Loucy (cell line): ENCODE data around the gene HAP1.
A peak's percentile ranks its signal among the peaks of the same experiment; 100 is the strongest.

Experiments
- H2AFZ ChIP-seq: fragments of 200-600 bp; sonication (generic); 2 replicates; pipeline ENCODE4 v1.6.0; 2016; ENCODE audit warnings: antibody characterized with exemption, mild to moderate bottlenecking, low read length, moderate library complexity
- H3F3A ChIP-seq: fragments of 200-600 bp; 2 replicates; pipeline ENCODE4 v1.6.0; 2016; ENCODE audit warnings: antibody characterized with exemption, low read depth, mild to moderate bottlenecking
- H3K27me3 ChIP-seq: fragments of 200-600 bp; sonication (generic); 2 replicates; pipeline ENCODE4 v1.6.1; 2014; ENCODE audit warnings: low read length, mild to moderate bottlenecking; ENCODE audit not compliant: insufficient read depth, poor library complexity, severe bottlenecking
- H3K36me3 ChIP-seq: fragments of 200-600 bp; sonication (generic); 2 replicates; pipeline ENCODE4 v1.6.1; 2016; ENCODE audit warnings: low read length; ENCODE audit not compliant: insufficient read depth
- H3K4me1 ChIP-seq: fragments of 200-600 bp; sonication (generic); 2 replicates; pipeline ENCODE4 v1.5.1; 2014; ENCODE audit warnings: low read length, mild to moderate bottlenecking; ENCODE audit not compliant: insufficient read depth, poor library complexity, severe bottlenecking
- H3K4me2 ChIP-seq: fragments of 200-600 bp; sonication (generic); 2 replicates; pipeline ENCODE4 v1.6.0; 2014; ENCODE audit warnings: antibody characterized with exemption, low read length, low read depth, mild to moderate bottlenecking; ENCODE audit not compliant: poor library complexity, severe bottlenecking
- H3K4me3 ChIP-seq: fragments of 200-600 bp; sonication (generic); 2 replicates; pipeline ENCODE4 v1.5.1; 2014; ENCODE audit warnings: low read length, mild to moderate bottlenecking, mixed read lengths; ENCODE audit not compliant: poor library complexity, severe bottlenecking
- H3K79me2 ChIP-seq: fragments of 200-600 bp; sonication (generic); 2 replicates; pipeline ENCODE4 v1.6.1; 2014; ENCODE audit warnings: low read length; ENCODE audit not compliant: insufficient read depth
- H3K9ac ChIP-seq: fragments of 200-600 bp; sonication (generic); 2 replicates; pipeline ENCODE4 v1.6.0; 2014; ENCODE audit warnings: mild to moderate bottlenecking, low read depth, low read length, moderate library complexity; ENCODE audit not compliant: poor library complexity, severe bottlenecking
- H3K9me2 ChIP-seq: fragments of 200-600 bp; sonication (generic); replicated peaks from 2 replicates; pipeline ENCODE4 v1.6.1; 2016; ENCODE audit warnings: low read depth, low read length, mixed read lengths
- H3K9me3 ChIP-seq: fragments of 200-600 bp; sonication (generic); 2 replicates; pipeline ENCODE4 v1.6.1; 2014; ENCODE audit warnings: mild to moderate bottlenecking, antibody characterized with exemption, low read length, low read depth; ENCODE audit not compliant: insufficient read depth
- H4K20me1 ChIP-seq: fragments of 200-600 bp; sonication (generic); 2 replicates; pipeline ENCODE4 v1.6.0; 2014; ENCODE audit warnings: antibody characterized with exemption, low read length, mild to moderate bottlenecking; ENCODE audit not compliant: insufficient read depth, poor library complexity, severe bottlenecking
- EZH2phosphoT487 ChIP-seq: fragments of 200-600 bp; IDR thresholded peaks from 2 replicates; pipeline ENCODE4 v1.6.1; 2018; ENCODE audit warnings: antibody characterized with exemption, mild to moderate bottlenecking, moderate library complexity, borderline replicate concordance
- TF ChIP-seq, protein P1 (sequence below): fragments of 200-600 bp; sonication (generic); conservative IDR thresholded peaks from 2 replicates; pipeline ENCODE4 v1.5.1; 2014; ENCODE audit warnings: mild to moderate bottlenecking, antibody characterized with exemption, low read length

Gene HAP1

GRCh38 chr17:41775394-41776226 is 41.2 kb upstream of the HAP1 start:
- no peaks in the 10 kb centered on the region for H3K9me3 ChIP-seq

DNA sequence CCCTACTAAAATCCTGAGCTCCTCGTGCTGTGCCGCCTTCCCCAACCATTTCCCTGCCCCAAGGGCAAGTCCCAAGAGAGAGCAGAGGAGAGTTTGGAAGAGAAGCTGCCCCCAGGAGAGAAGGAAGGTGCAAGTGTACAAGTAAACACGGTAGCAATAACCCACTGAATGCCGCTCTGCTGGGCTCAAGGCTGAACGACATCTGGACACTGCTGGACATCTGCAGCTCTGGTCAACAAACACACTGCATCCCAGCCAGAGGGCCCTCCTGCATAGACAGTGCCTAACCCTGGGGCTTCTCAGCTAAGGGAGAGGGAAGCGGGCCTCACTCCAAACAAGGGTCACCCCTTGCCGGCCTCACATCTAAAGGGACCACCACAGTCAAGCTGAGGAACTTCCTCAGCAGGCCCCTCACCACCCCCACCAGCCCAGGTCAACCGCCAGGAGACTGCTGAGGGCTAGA is 39.3 kb upstream of the HAP1 start:
- H3K9me2 ChIP-seq = no peaks in the 10 kb centered on the region
- peak overlapping the region; percentile 40 for H3K4me2 ChIP-seq
- H3K9ac ChIP-seq = no peak overlapping the region
- peaks cover 57% of the 10 kb centered on the region for H3K79me2 ChIP-seq
- H2AFZ ChIP-seq = no peak overlapping the region
- no peaks in the 10 kb centered on the region for H3K4me1 ChIP-seq
- no peaks in the 10 kb centered on the region for H3F3A ChIP-seq
- peaks cover 51% of the 10 kb centered on the region; the same call in 1 of the 2 replicates for H3K36me3 ChIP-seq
- H3K9me3 ChIP-seq = no peaks in the 10 kb centered on the region
- TF ChIP-seq EZH2phosphoT487 = no peak
- TF ChIP-seq, protein P1, sequence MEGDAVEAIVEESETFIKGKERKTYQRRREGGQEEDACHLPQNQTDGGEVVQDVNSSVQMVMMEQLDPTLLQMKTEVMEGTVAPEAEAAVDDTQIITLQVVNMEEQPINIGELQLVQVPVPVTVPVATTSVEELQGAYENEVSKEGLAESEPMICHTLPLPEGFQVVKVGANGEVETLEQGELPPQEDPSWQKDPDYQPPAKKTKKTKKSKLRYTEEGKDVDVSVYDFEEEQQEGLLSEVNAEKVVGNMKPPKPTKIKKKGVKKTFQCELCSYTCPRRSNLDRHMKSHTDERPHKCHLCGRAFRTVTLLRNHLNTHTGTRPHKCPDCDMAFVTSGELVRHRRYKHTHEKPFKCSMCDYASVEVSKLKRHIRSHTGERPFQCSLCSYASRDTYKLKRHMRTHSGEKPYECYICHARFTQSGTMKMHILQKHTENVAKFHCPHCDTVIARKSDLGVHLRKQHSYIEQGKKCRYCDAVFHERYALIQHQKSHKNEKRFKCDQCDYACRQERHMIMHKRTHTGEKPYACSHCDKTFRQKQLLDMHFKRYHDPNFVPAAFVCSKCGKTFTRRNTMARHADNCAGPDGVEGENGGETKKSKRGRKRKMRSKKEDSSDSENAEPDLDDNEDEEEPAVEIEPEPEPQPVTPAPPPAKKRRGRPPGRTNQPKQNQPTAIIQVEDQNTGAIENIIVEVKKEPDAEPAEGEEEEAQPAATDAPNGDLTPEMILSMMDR = no peak
- H3K4me3 ChIP-seq = no peak overlapping the region
- peaks cover 50% of the 10 kb centered on the region for H4K20me1 ChIP-seq
- no peaks in the 10 kb centered on the region for H3K27me3 ChIP-seq

More at GRCh38 chr17:41775394-41776226, 41.2 kb upstream of the HAP1 start:
- no peak overlapping the region for H2AFZ ChIP-seq
- no peaks in the 10 kb centered on the region for H3K4me1 ChIP-seq
- H3K4me2 ChIP-seq = no peak overlapping the region
- H3K36me3 ChIP-seq = peaks cover 33% of the 10 kb centered on the region; the same call in 1 of the 2 replicates
- peaks cover 74% of the 10 kb centered on the region for H3K79me2 ChIP-seq
- H3K27me3 ChIP-seq = no peaks in the 10 kb centered on the region
- TF ChIP-seq EZH2phosphoT487 = no peak
- TF ChIP-seq, protein P1 = no peak
- peaks cover 55% of the 10 kb centered on the region for H4K20me1 ChIP-seq
- no peak overlapping the region for H3K4me3 ChIP-seq
- H3F3A ChIP-seq = no peaks in the 10 kb centered on the region
- no peak overlapping the region for H3K9ac ChIP-seq
- no peaks in the 10 kb centered on the region for H3K9me2 ChIP-seq

GRCh38 chr17:41773190-41773588 is 38.7 kb upstream of the HAP1 start:
- H3K36me3 ChIP-seq = peaks cover 56% of the 10 kb centered on the region; the same call in 1 of the 2 replicates
- no peak for TF ChIP-seq EZH2phosphoT487
- TF ChIP-seq, protein P1 = no peak
- H3K4me3 ChIP-seq = no peak overlapping the region
- H3K9ac ChIP-seq = no peak overlapping the region
- H3K9me3 ChIP-seq = no peaks in the 10 kb centered on the region
- H2AFZ ChIP-seq = no peak overlapping the region
- H3K9me2 ChIP-seq = no peaks in the 10 kb centered on the region
- peaks cover 47% of the 10 kb centered on the region for H4K20me1 ChIP-seq
- no peak overlapping the region for H3K4me2 ChIP-seq
- no peaks in the 10 kb centered on the region for H3K27me3 ChIP-seq
- H3K4me1 ChIP-seq = no peaks in the 10 kb centered on the region
- H3K79me2 ChIP-seq = peaks cover 54% of the 10 kb centered on the region
- no peaks in the 10 kb centered on the region for H3F3A ChIP-seq
